K562 (cell line): ENCODE data around the gene ERCC3. TPM values are rescaled to one million over a fixed set of nuclear protein-coding genes. Genes with fewer than 3 reads are reported as not detected.
"Not testable (repeated sequence)": the region's sequence is repeated elsewhere in the genome, so short reads cannot be mapped to it uniquely, and the experiment has no call there.

Source experiments
- ATAC-seq: fragments of 200-7000 bp; cut with Tn5 transposase; 3 replicates; pipeline ENCODE4 v1.9.1; 2020; ENCODE audit warnings: moderate library complexity
- BruUV-seq: library from RNA; stranded (reverse); fragments of 400-500 nt; replicated peaks from 2 replicates; lab custom pipeline; 2021; lab: Mats Ljungman, UMichigan
- CTCF ChIA-PET: fragments of 300-600 bp; formaldehyde crosslinking; extraction: SDS; loops from one replicate; lab custom pipeline; 2021; ENCODE audit warnings: low intra/inter-chr PET ratio; lab: Yijun Ruan, JAX
- POLR2A ChIA-PET: fragments of 300-600, 350-650 bp; sonication (Branson Sonifier 250); formaldehyde crosslinking; extraction: SDS; loops from one replicate; lab custom pipeline; 2021; ENCODE audit warnings: antibody characterized with exemption, inconsistent platforms; lab: Yijun Ruan, JAX
- DNase-seq, 4 experiments: peaks; one replicate each; pipeline versions ENCODE4 v3.0.0 to v3.0.0-alpha.2; 2011 to 2018; ENCODE audit warnings: low spot score in 3 of 4, mixed read lengths in 3 of 4; ENCODE audit errors: extremely low read depth in 1 of 4
- FAIRE-seq: peaks from 2 replicates; lab custom pipeline; 2011; peaks lifted over from hg19 to GRCh38; lab: Jason Lieb, UNC
- H2AFZ ChIP-seq: 2 replicates; pipeline ENCODE4 v1.6.0; 2011; ENCODE audit warnings: low read depth, low read length, control low read depth, inconsistent platforms
- H3K27ac ChIP-seq: fragments of 200-600 bp; 3 replicates; pipeline ENCODE4 v1.8.0; 2011; ENCODE audit warnings: low read depth, mild to moderate bottlenecking, control low read depth, inconsistent platforms, low read length, moderate library complexity, mixed read lengths; ENCODE audit errors: extremely low read depth
- H3K27me3 ChIP-seq, 2 experiments: fragments of 300-600 bp in 1 of 2; 2 replicates in 1 of 2; 3 replicates in 1 of 2; pipeline versions ENCODE4 v1.6.0 to v1.8.0; 2011; ENCODE audit warnings: inconsistent platforms in 2 of 2, low read length in 2 of 2, mild to moderate bottlenecking in 1 of 2, mixed read lengths in 1 of 2, moderate library complexity in 1 of 2; ENCODE audit not compliant: control insufficient read depth in 2 of 2, insufficient read depth in 2 of 2
- H3K36me3 ChIP-seq: fragments of 300-600 bp; 3 replicates; pipeline ENCODE4 v1.8.0; 2011; ENCODE audit warnings: mild to moderate bottlenecking, low read length, inconsistent platforms; ENCODE audit not compliant: control insufficient read depth, insufficient read depth
- H3K4me1 ChIP-seq, 2 experiments: fragments of 200-600 bp in 1 of 2; replicated peaks in 1 of 2; 2 replicates in 1 of 2; 3 replicates in 1 of 2; pipeline versions ENCODE4 v1.5.1 to v1.8.0; 2011; ENCODE audit warnings: inconsistent platforms in 2 of 2, low read length in 2 of 2, mild to moderate bottlenecking in 1 of 2, mixed read lengths in 1 of 2, moderate library complexity in 1 of 2; ENCODE audit not compliant: control insufficient read depth in 2 of 2, insufficient read depth in 2 of 2
- H3K4me2 ChIP-seq: 2 replicates; pipeline ENCODE4 v1.6.1; 2011; ENCODE audit warnings: low read length, control low read depth, inconsistent platforms, mixed read lengths; ENCODE audit not compliant: insufficient read depth
- H3K4me3 ChIP-seq: fragments of 200-600 bp; sonication (generic), shearing (Covaris generic); 2 replicates; pipeline ENCODE4 v1.5.1; 2016; ENCODE audit warnings: control low read depth, inconsistent platforms
- H3K79me2 ChIP-seq: fragments of 200-600 bp; 3 replicates; pipeline ENCODE4 v1.8.0; 2011; ENCODE audit warnings: low read length, inconsistent platforms; ENCODE audit not compliant: control insufficient read depth, insufficient read depth
- H3K9ac ChIP-seq, 2 experiments: 2 replicates each; pipeline versions ENCODE4 v1.6.0 to v1.6.1; 2011; ENCODE audit warnings: low read depth in 2 of 2, low read length in 2 of 2, control low read depth in 1 of 2, inconsistent platforms in 1 of 2, mild to moderate bottlenecking in 1 of 2, mixed read lengths in 1 of 2; ENCODE audit not compliant: insufficient read depth in 1 of 2
- H3K9me1 ChIP-seq: one replicate; pipeline ENCODE4 v1.6.0; 2011; ENCODE audit warnings: inconsistent platforms, mild to moderate bottlenecking, low read length, moderate library complexity; ENCODE audit not compliant: control insufficient read depth, insufficient read depth
- H3K9me3 ChIP-seq: replicated peaks from 2 replicates; pipeline ENCODE4 v1.5.1; 2011; ENCODE audit warnings: low read depth, low read length, inconsistent platforms; ENCODE audit not compliant: control insufficient read depth, insufficient read depth
- H4K20me1 ChIP-seq: replicated peaks from 2 replicates; pipeline ENCODE4 v1.6.1; 2011; ENCODE audit warnings: low read length, inconsistent platforms, mixed read lengths; ENCODE audit not compliant: control insufficient read depth, insufficient read depth
- ARID2 ChIP-seq: fragments of 450-650 bp; IDR thresholded peaks from 2 replicates; pipeline ENCODE4 v1.6.1; 2017; ENCODE audit warnings: antibody characterized with exemption, mild to moderate bottlenecking
- CTCF ChIP-seq, 3 experiments: IDR thresholded peaks in 2 of 3; conservative IDR thresholded peaks in 1 of 3; 2 replicates each; pipeline ENCODE4 v1.5.1; 2011 to 2012; ENCODE audit warnings: low read length in 3 of 3, mild to moderate bottlenecking in 3 of 3, control low read depth in 2 of 3, improper control_type of control experiment in 1 of 3, inconsistent platforms in 1 of 3, low read depth in 1 of 3, mixed read lengths in 1 of 3, moderate library complexity in 1 of 3; ENCODE audit not compliant: insufficient read depth in 2 of 3
- CTCFL ChIP-seq: IDR thresholded peaks from 2 replicates; pipeline ENCODE4 v1.6.1; 2011; ENCODE audit warnings: borderline replicate concordance, low read depth, mild to moderate bottlenecking, moderate library complexity, low read length; ENCODE audit not compliant: insufficient read depth, poor library complexity, severe bottlenecking
- HNRNPK ChIP-seq: fragments of 200-400 bp; formaldehyde crosslinking; IDR thresholded peaks from one replicate; pipeline ENCODE4 v1.6.1; 2018; ENCODE audit warnings: mild to moderate bottlenecking, low read depth, low read length; ENCODE audit not compliant: poor library complexity, severe bottlenecking
- MXD1 ChIP-seq: fragments of 250-450 bp; sonication (Bioruptor Pico); IDR thresholded peaks from 2 replicates; pipeline ENCODE4 v1.8.0; 2021; ENCODE audit warnings: borderline replicate concordance, mild to moderate bottlenecking, moderate library complexity; ENCODE audit not compliant: poor library complexity, severe bottlenecking
- SFPQ ChIP-seq: fragments of 200-400 bp; formaldehyde crosslinking; IDR thresholded peaks from 2 replicates; pipeline ENCODE4 v1.6.1; 2017; ENCODE audit warnings: mild to moderate bottlenecking, low read depth, low read length, moderate library complexity
- TAF7 ChIP-seq: fragments of 450-650 bp; IDR thresholded peaks from 2 replicates; pipeline ENCODE4 v1.6.1; 2016; ENCODE audit warnings: missing genetic modification characterization, missing compliant biosample characterization
- TCF7L2 ChIP-seq: fragments of 150-350 bp; IDR thresholded peaks from 2 replicates; pipeline ENCODE4 v1.6.1; 2016; ENCODE audit warnings: low read depth, mild to moderate bottlenecking, low read length, moderate library complexity
- U2AF2 ChIP-seq: fragments of 200-400 bp; formaldehyde crosslinking; optimal IDR thresholded peaks from 2 replicates; pipeline ENCODE3; 2017; ENCODE audit warnings: low read depth, mild to moderate bottlenecking, low read length
- WGBS: fragments of 100-300 bp; shearing (Covaris generic); methylation state at CpG from one replicate; pipeline ENCODE4 v1.1.6; 2016; ENCODE audit warnings: low coverage, mixed read lengths; ENCODE audit not compliant: insufficient coverage; ENCODE audit errors: missing lambda C conversion rate; 5-methylcytosine and 5-hydroxymethylcytosine counted together
- in situ Hi-C: fragments of 300-500 bp; cut with MboI; formaldehyde crosslinking; loops from 4 replicates; pipeline ENCODE4 v1.15.0; 2018; ENCODE audit warnings: inconsistent platforms, mixed read lengths
- intact Hi-C: fragments of 100-400 bp; cut with micrococcal nuclease; formaldehyde crosslinking; loops from 2 replicates; pipeline ENCODE4 v1.14.2; 2022
- polyA plus RNA-seq, 8 experiments: library from polyadenylated mRNA; depleted of rRNA in 4 of 8; stranded (reverse) in 5 of 8; unstranded in 3 of 8; fragments of >200 nt; fragmentation: Nextera tagmentation in 2 of 8; fragmentation: Illumina TruSeq in 1 of 8; extraction: Ambion mirVana in 2 of 8; extraction: Trizol in 1 of 8; gene quantifications; 2 replicates each; pipeline versions ENCODE4 v1.2.1 to v1.2.3, GENCODE V29; 2011 to 2014; ENCODE audit warnings: inconsistent platforms in 1 of 8, missing spikeins in 1 of 8
- total RNA-seq, 7 experiments: library from RNA; depleted of rRNA in 6 of 7; stranded (reverse); fragments of >200 nt in 6 of 7; fragmentation: Illumina TruSeq in 2 of 7; extraction: Trizol in 2 of 7; gene quantifications; 2 replicates each; pipeline versions ENCODE4 v1.2.1 to v1.2.3, GENCODE V29; 2011 to 2021; ENCODE audit warnings: low replicate concordance in 1 of 7
- TF ChIP-seq, protein P1 (sequence below): fragments of 250-450 bp; sonication (Bioruptor Pico); IDR thresholded peaks from 2 replicates; pipeline ENCODE4 v1.8.0; 2022; ENCODE audit warnings: inconsistent platforms, mild to moderate bottlenecking, moderate library complexity, borderline replicate concordance

The ERCC3 gene
- total and polyA plus RNA-seq, 9 of the 15 experiments (the other 6 are each of a cell fraction or from before 2014, with no cell fraction given): 17.9 to 61.5 (median 43.1) TPM

- TF ChIP-seq U2AF2: no peak
- TF ChIP-seq HNRNPK: no peak
- no peak for TF ChIP-seq CTCF (IDR thresholded peaks at IDR 0.05 in 2 of 3, conservative IDR thresholded peaks at IDR 0.05 in 1 of 3; ENCODE audit: insufficient read depth in 2 of 3, low read depth in 1 of 3, low read length in 3 of 3)
- no peak for TF ChIP-seq TAF7 (tag)
- no peak for TF ChIP-seq ARID2
- no peak for TF ChIP-seq CTCFL
- no peak for TF ChIP-seq MXD1 (CRISPR knock-in tag)
- TF ChIP-seq, protein P1, sequence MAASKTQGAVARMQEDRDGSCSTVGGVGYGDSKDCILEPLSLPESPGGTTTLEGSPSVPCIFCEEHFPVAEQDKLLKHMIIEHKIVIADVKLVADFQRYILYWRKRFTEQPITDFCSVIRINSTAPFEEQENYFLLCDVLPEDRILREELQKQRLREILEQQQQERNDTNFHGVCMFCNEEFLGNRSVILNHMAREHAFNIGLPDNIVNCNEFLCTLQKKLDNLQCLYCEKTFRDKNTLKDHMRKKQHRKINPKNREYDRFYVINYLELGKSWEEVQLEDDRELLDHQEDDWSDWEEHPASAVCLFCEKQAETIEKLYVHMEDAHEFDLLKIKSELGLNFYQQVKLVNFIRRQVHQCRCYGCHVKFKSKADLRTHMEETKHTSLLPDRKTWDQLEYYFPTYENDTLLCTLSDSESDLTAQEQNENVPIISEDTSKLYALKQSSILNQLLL (CRISPR knock-in tag): no peak
- TF ChIP-seq TCF7L2: no peak
- TF ChIP-seq SFPQ: no peak
Observed at GRCh38 chr2:127228102-127228501, 65.8 kb downstream of the ERCC3 start (continued).

- H3K9ac ChIP-seq, H3K79me2 ChIP-seq, POLR2A ChIA-PET, H3K27ac ChIP-seq, H3K4me1 ChIP-seq, H3K9me3 ChIP-seq, BruUV-seq, H4K20me1 ChIP-seq, H2AFZ ChIP-seq, H3K4me2 ChIP-seq, H3K36me3 ChIP-seq, FAIRE-seq, DNase-seq, in situ Hi-C loops, H3K4me3 ChIP-seq, H3K9me1 ChIP-seq, intact Hi-C loops, ATAC-seq: not testable (repeated sequence)
- CTCF ChIA-PET: interaction anchor here (0.6 kb wide), 1 partner anchor 251 kb away, joined by 3 read pairs; no protein-coding TSS in a partner anchor
- peaks cover 28 to 65% of the 10 kb centered on the region in 2 experiments for H3K27me3 ChIP-seq
- WGBS: 0% methylated on average over 5 of the region's 5 CpGs
Observed at GRCh38 chr2:127227264-127227660, 66.7 kb downstream of the ERCC3 start.
